Islet of Langerhans (tissue), 1 donor: ENCODE measurements around the gene GHR.

Source experiments
- FAIRE-seq: peaks from one replicate; lab custom pipeline; 2011; peaks lifted over from hg19 to GRCh38; lab: Jason Lieb, UNC

GHR gene

GRCh38 chr5:42423285-42424165 is at the start of gene GHR:
TSS of gene GHR (plus strand) at chr5:42423439. CDS start at chr5:42565875, 142,436 bp downstream.
- FAIRE-seq: peak; percentile 92

GRCh38 chr5:42374679-42375273 is 48.5 kb upstream of the GHR start:
- FAIRE-seq: no peak

- FAIRE-seq: no peak
Measured at GRCh38 chr5:42377496-42377895, 45.7 kb upstream of the GHR start.

GRCh38 chr5:42381973-42382372 is 41.3 kb upstream of the GHR start:
- no peak for FAIRE-seq

GRCh38 chr5:42387563-42387962 is 35.7 kb upstream of the GHR start:
- FAIRE-seq: no peak

GRCh38 chr5:42390115-42390514 is 33.1 kb upstream of the GHR start:
- FAIRE-seq: no peak

- FAIRE-seq: no peak
Measured at GRCh38 chr5:42392917-42393316, 30.3 kb upstream of the GHR start.

GRCh38 chr5:42396111-42396510 is 27.1 kb upstream of the GHR start:
- no peak for FAIRE-seq

- FAIRE-seq: no peak
Measured at GRCh38 chr5:42397267-42397666, 26.0 kb upstream of the GHR start.

GRCh38 chr5:42399702-42400101 is 23.5 kb upstream of the GHR start:
- FAIRE-seq: no peak

- no peak for FAIRE-seq
Measured at GRCh38 chr5:42400474-42400873, 22.8 kb upstream of the GHR start.

GRCh38 chr5:42403236-42403635 is 20.0 kb upstream of the GHR start:
- FAIRE-seq: no peak

- FAIRE-seq: no peak
Measured at GRCh38 chr5:42404366-42404765, 18.9 kb upstream of the GHR start.

GRCh38 chr5:42419294-42419693 is 3.9 kb upstream of the GHR start:
- no peak for FAIRE-seq

- FAIRE-seq: no peak
Measured at GRCh38 chr5:42422656-42423280, 471 bp upstream of the GHR start.

- no peak for FAIRE-seq
Measured at GRCh38 chr5:42426016-42426415, 2.8 kb downstream of the GHR start.

- FAIRE-seq: no peak
Measured at GRCh38 chr5:42429694-42430093, 6.5 kb downstream of the GHR start.

- FAIRE-seq: no peak
Measured at GRCh38 chr5:42434047-42434724, 10.9 kb downstream of the GHR start.

- FAIRE-seq: no peak
Measured at GRCh38 chr5:42436051-42436450, 12.8 kb downstream of the GHR start.

GRCh38 chr5:42454216-42454995 is 31.2 kb downstream of the GHR start:
- FAIRE-seq: no peak

GRCh38 chr5:42461033-42461432 is 37.8 kb downstream of the GHR start:
- FAIRE-seq: no peak

- FAIRE-seq: no peak
Measured at GRCh38 chr5:42461507-42461906, 38.3 kb downstream of the GHR start.
